Measurements from ENCODE around the gene LGR6. TPM values are rescaled to one million over a fixed set of nuclear protein-coding genes. Genes with fewer than 3 reads are reported as not detected.

LGR6 gene
- total and polyA plus RNA-seq, 2 of the 8 experiments (the other 6 are each of a cell fraction or from before 2014, with no cell fraction given), result 0.50 to 1.0 TPM

GRCh38 chr1:202233804-202234203 lies 40.2 kb downstream of the LGR6 start:
- H2BK20ac ChIP-seq (ENCODE audit: low read length), result no peak overlapping the region
- no peak overlapping the region for H3K14ac ChIP-seq (ENCODE audit: insufficient read length)
- no peaks in the 10 kb centered on the region; a peak in 1 of 7 replicates for H3K27me3 ChIP-seq (replicated peaks in 1 of 4; ENCODE audit: control insufficient read depth in 3 of 4, extremely low read depth in 1 of 4, insufficient read depth in 3 of 4, low read length in 3 of 4)
- 85% methylated on average over 2 of the region's 2 CpGs; no CpG with 5 or more reads in 1 of the 2 experiments for WGBS, 2 experiments (ENCODE audit: extremely low coverage in 1 of 2, insufficient coverage in 1 of 2, insufficient read length in 1 of 2, insufficient replicate concordance in 2 of 2, low coverage in 1 of 2, low lambda C conversion rate in 2 of 2, missing lambda C conversion rate in 1 of 2)
- H3K23ac ChIP-seq (ENCODE audit: insufficient read length), result no peak overlapping the region
- no peak overlapping the region for H3K27ac ChIP-seq (ENCODE audit: low read depth, low read length)
- DNase-seq (ENCODE audit: low read depth in 1 of 2, low spot score in 2 of 2), result no peak
- H2BK12ac ChIP-seq (ENCODE audit: low read depth, low read length), result no peak overlapping the region
- peaks cover 0 to 18% (median 10%) of the 10 kb centered on the region in 4 experiments; a peak in 6 of 7 replicates for H3K4me1 ChIP-seq (replicated peaks in 1 of 4; ENCODE audit: control insufficient read depth in 3 of 4, insufficient read depth in 4 of 4, low read length in 3 of 4)
- H2AFZ ChIP-seq (ENCODE audit: low read length), result no peak overlapping the region
- no peak overlapping the region for H3K4me2 ChIP-seq (ENCODE audit: insufficient read depth in 1 of 2, low read depth in 2 of 2, low read length in 2 of 2)
- H2BK15ac ChIP-seq (ENCODE audit: low read length), result no peak overlapping the region
- no peaks in the 10 kb centered on the region for H3K9me3 ChIP-seq (ENCODE audit: insufficient read depth in 2 of 2, low read depth in 1 of 2, low read length in 1 of 2)
- H4K8ac ChIP-seq (ENCODE audit: extremely low read depth, insufficient read depth, low read length), result no peak overlapping the region
- H3K79me2 ChIP-seq (ENCODE audit: control insufficient read depth in 1 of 2, insufficient read depth in 2 of 2, low read length in 2 of 2), result no peaks in the 10 kb centered on the region
- POLR2A ChIA-PET (ENCODE audit: partially characterized antibody), result interaction anchor here (0.8 to 1.1 kb wide), 2 partner anchors 9 to 19 kb away, joined by 4 to 6 read pairs; no protein-coding TSS in a partner anchor
- H3K4ac ChIP-seq (replicated peaks; ENCODE audit: insufficient read length, low read depth, low read length), result no peak overlapping the region
- H4K20me1 ChIP-seq (replicated peaks in 1 of 2; ENCODE audit: control insufficient read depth in 1 of 2, insufficient read depth in 2 of 2, low read length in 2 of 2), result no peaks in the 10 kb centered on the region
- H3K4me3 ChIP-seq (ENCODE audit: extremely low read depth in 1 of 4, insufficient read depth in 2 of 4, low read depth in 3 of 4, low read length in 4 of 4), result no peak overlapping the region
- H4K91ac ChIP-seq (replicated peaks; ENCODE audit: insufficient read length, low read length), result no peak overlapping the region
- H2AK5ac ChIP-seq (ENCODE audit: low read depth, low read length), result no peak overlapping the region
- no peak overlapping the region for H4K5ac ChIP-seq (ENCODE audit: insufficient read length, low read depth, low read length)
- no peak overlapping the region for H2BK5ac ChIP-seq (ENCODE audit: low read depth, low read length)
- H3K36me3 ChIP-seq (ENCODE audit: control insufficient read depth in 2 of 4, insufficient read depth in 4 of 4, low read length in 3 of 4), result no peaks in the 10 kb centered on the region
- H3K9ac ChIP-seq (replicated peaks in 1 of 4; ENCODE audit: extremely low read depth in 1 of 4, low read depth in 3 of 4, low read length in 3 of 4), result no peak overlapping the region
- H3K56ac ChIP-seq (replicated peaks; ENCODE audit: insufficient read length, low read depth, low read length), result no peak overlapping the region
- CTCF ChIA-PET (ENCODE audit: partially characterized antibody), result interaction anchor here (1.3 to 17.3 kb wide), 4 partner anchors 8 to 51 kb away, joined by 3 to 249 read pairs (median 24); no protein-coding TSS in a partner anchor
- peak overlapping the region; percentile 42; the same call in 1 of the 2 replicates for H3K18ac ChIP-seq (ENCODE audit: extremely low read depth, low read length)
- no peaks in the 10 kb centered on the region for H3K23me2 ChIP-seq (ENCODE audit: low read depth, low read length)
- H2BK120ac ChIP-seq (replicated peaks; ENCODE audit: low read depth, low read length), result no peak overlapping the region
- no peaks in the 10 kb centered on the region for H3K79me1 ChIP-seq (ENCODE audit: low read depth, low read length)
- no peak for FAIRE-seq
- no peak for TF ChIP-seq POLR2AphosphoS5 (IDR thresholded peaks at IDR 0.05; ENCODE audit: low read depth, low read length)
- no peak for TF ChIP-seq TEAD4 (IDR thresholded peaks at IDR 0.05; ENCODE audit: low read depth, low read length)
- no peak for TF ChIP-seq CEBPB (IDR thresholded peaks at IDR 0.05; ENCODE audit: low read depth, low read length)
- TF ChIP-seq BACH1 (IDR thresholded peaks at IDR 0.05; ENCODE audit: low read length), result no peak
- TF ChIP-seq NANOG (IDR thresholded peaks at IDR 0.05; ENCODE audit: insufficient read depth, low read depth, low read length, poor library complexity, severe bottlenecking), result no peak
- TF ChIP-seq HDAC2 (IDR thresholded peaks at IDR 0.05; ENCODE audit: borderline replicate concordance in 1 of 2, low read depth in 2 of 2, low read length in 2 of 2), result no peak
- TF ChIP-seq TAF7 (optimal IDR thresholded peaks at IDR 0.05; ENCODE audit: borderline replicate concordance, low read depth, low read length), result no peak
- no peak for TF ChIP-seq SIX5 (IDR thresholded peaks at IDR 0.05; ENCODE audit: low read depth, low read length)
- TF ChIP-seq TAF1 (IDR thresholded peaks at IDR 0.05; ENCODE audit: low read depth, low read length), result no peak
- no peak for TF ChIP-seq FOSL1 (IDR thresholded peaks at IDR 0.05; ENCODE audit: insufficient read depth, low read depth, low read length)
- TF ChIP-seq TBP (IDR thresholded peaks at IDR 0.05; ENCODE audit: low read depth, low read length), result no peak
